Measurements from ENCODE around the gene PTPN1.
"Not testable (repeated sequence)": the region's sequence is repeated elsewhere in the genome, so short reads cannot be mapped to it uniquely, and the experiment has no call there.

PTPN1 gene

GRCh38 chr20:50478162-50478990 lies 31.8 kb upstream of the PTPN1 start:
- DNase-seq: no peak

- no peak for DNase-seq
Measured at GRCh38 chr20:50481741-50482140, 28.4 kb upstream of the PTPN1 start.

- DNase-seq: no peak
Measured at GRCh38 chr20:50482396-50482981, 27.7 kb upstream of the PTPN1 start.

GRCh38 chr20:50484271-50484976 lies 25.8 kb upstream of the PTPN1 start:
- DNase-seq: no peak

GRCh38 chr20:50487397-50487796 lies 22.8 kb upstream of the PTPN1 start:
- no peak for DNase-seq

- DNase-seq: no peak
Measured at GRCh38 chr20:50488236-50488806, 21.9 kb upstream of the PTPN1 start.

- DNase-seq: no peak
Measured at GRCh38 chr20:50491168-50491567, 19.0 kb upstream of the PTPN1 start.

GRCh38 chr20:50491926-50492634 lies 18.1 kb upstream of the PTPN1 start:
- no peak for DNase-seq

GRCh38 chr20:50493881-50494253 lies 16.3 kb upstream of the PTPN1 start:
- no peak for DNase-seq

GRCh38 chr20:50494428-50494827 lies 15.8 kb upstream of the PTPN1 start:
- DNase-seq: no peak

- no peak for DNase-seq
Measured at GRCh38 chr20:50496773-50497385, 13.3 kb upstream of the PTPN1 start.

- DNase-seq: no peak
Measured at GRCh38 chr20:50498071-50498776, 12.0 kb upstream of the PTPN1 start.

GRCh38 chr20:50499938-50500337 lies 10.2 kb upstream of the PTPN1 start:
- no peak for DNase-seq

GRCh38 chr20:50501972-50502745 lies 8.0 kb upstream of the PTPN1 start:
- peak; percentile 25 for DNase-seq

GRCh38 chr20:50504231-50504823 lies 5.9 kb upstream of the PTPN1 start:
- no peak for DNase-seq

- no peak for DNase-seq
Measured at GRCh38 chr20:50506270-50506579, 4.0 kb upstream of the PTPN1 start.

- not testable (repeated sequence) for DNase-seq
Measured at GRCh38 chr20:50507745-50508144, 2.4 kb upstream of the PTPN1 start.

GRCh38 chr20:50508171-50508755 lies 1.9 kb upstream of the PTPN1 start:
- DNase-seq: no peak

GRCh38 chr20:50510706-50511542 lies 741 bp downstream of the PTPN1 start:
- no peak for DNase-seq
